RWPE2 (cell line): ENCODE data around the gene ARMH1.

Source experiments
- ATAC-seq: fragments of 200-7000 bp; cut with Tn5 transposase; 3 replicates; pipeline ENCODE4 v1.9.1; 2021; ENCODE audit warnings: low read depth
- DNase-seq: peaks from one replicate; pipeline ENCODE4 v3.0.0-alpha.2; 2020; ENCODE audit warnings: low spot score
- H3K27ac ChIP-seq: fragments of 450-650 bp; 2 replicates; pipeline ENCODE4 v1.5.1; 2017; ENCODE audit warnings: mild to moderate bottlenecking; ENCODE audit not compliant: poor library complexity, severe bottlenecking
- H3K27me3 ChIP-seq: fragments of 250-450 bp; sonication (Bioruptor Pico); 2 replicates; pipeline ENCODE4 v1.5.1; 2021; ENCODE audit warnings: mild to moderate bottlenecking, moderate library complexity; ENCODE audit not compliant: insufficient read depth, poor library complexity, severe bottlenecking
- H3K36me3 ChIP-seq: fragments of 250-450 bp; sonication (Bioruptor Pico); 2 replicates; pipeline ENCODE4 v1.5.1; 2020; ENCODE audit warnings: low read depth, mild to moderate bottlenecking, moderate library complexity
- H3K4me1 ChIP-seq: fragments of 250-450 bp; sonication (Bioruptor Pico); 2 replicates; pipeline ENCODE4 v1.5.1; 2021; ENCODE audit warnings: mild to moderate bottlenecking, moderate library complexity; ENCODE audit not compliant: insufficient read depth, poor library complexity, severe bottlenecking
- H3K4me3 ChIP-seq: fragments of 250-450 bp; sonication (Bioruptor Pico); 2 replicates; pipeline ENCODE4 v1.5.1; 2021; ENCODE audit warnings: mild to moderate bottlenecking, moderate library complexity; ENCODE audit not compliant: severe bottlenecking
- H3K9me3 ChIP-seq: fragments of 250-450 bp; sonication (Bioruptor Pico); 2 replicates; pipeline ENCODE4 v1.5.1; 2021; ENCODE audit warnings: mild to moderate bottlenecking, moderate library complexity; ENCODE audit not compliant: severe bottlenecking
- TF ChIP-seq, protein P1 (sequence below): fragments of 450-650 bp; IDR thresholded peaks from one replicate; pipeline ENCODE4 v1.5.1; 2017; ENCODE audit warnings: mild to moderate bottlenecking, moderate library complexity; ENCODE audit not compliant: poor library complexity, severe bottlenecking

The ARMH1 gene

GRCh38 chr1:44641126-44642102 is 33.1 kb upstream of the ARMH1 start:
- H3K4me1 ChIP-seq, result peaks cover 6% of the 10 kb centered on the region
- no peak overlapping the region for H3K4me3 ChIP-seq
- TF ChIP-seq, protein P1, sequence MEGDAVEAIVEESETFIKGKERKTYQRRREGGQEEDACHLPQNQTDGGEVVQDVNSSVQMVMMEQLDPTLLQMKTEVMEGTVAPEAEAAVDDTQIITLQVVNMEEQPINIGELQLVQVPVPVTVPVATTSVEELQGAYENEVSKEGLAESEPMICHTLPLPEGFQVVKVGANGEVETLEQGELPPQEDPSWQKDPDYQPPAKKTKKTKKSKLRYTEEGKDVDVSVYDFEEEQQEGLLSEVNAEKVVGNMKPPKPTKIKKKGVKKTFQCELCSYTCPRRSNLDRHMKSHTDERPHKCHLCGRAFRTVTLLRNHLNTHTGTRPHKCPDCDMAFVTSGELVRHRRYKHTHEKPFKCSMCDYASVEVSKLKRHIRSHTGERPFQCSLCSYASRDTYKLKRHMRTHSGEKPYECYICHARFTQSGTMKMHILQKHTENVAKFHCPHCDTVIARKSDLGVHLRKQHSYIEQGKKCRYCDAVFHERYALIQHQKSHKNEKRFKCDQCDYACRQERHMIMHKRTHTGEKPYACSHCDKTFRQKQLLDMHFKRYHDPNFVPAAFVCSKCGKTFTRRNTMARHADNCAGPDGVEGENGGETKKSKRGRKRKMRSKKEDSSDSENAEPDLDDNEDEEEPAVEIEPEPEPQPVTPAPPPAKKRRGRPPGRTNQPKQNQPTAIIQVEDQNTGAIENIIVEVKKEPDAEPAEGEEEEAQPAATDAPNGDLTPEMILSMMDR, result no peak
- H3K27ac ChIP-seq, result no peak overlapping the region
- H3K27me3 ChIP-seq, result no peaks in the 10 kb centered on the region
- peaks cover 93% of the 10 kb centered on the region for H3K36me3 ChIP-seq
- DNase-seq (no peak), ATAC-seq (no peak)
- no peaks in the 10 kb centered on the region for H3K9me3 ChIP-seq

DNA sequence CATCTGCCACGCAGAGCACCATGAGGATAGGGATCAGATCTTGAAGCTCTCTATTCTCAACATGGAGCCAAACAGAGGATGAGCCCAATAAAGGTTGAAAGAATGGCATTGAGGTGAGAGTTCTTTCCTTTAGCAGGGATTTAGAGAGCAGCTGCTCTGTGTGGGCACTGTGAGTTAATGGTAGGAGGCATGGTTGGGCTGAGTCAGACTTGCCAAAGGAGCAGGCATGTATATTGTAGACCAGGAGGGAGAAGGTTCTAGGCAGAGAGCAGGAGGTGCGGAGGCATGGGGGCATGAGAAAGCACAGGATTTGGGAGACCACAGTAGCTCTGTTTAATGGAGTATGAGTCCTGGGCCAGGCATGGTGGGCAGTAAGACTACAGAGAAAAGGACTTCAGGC is 32.3 kb upstream of the ARMH1 start:
- H3K4me1 ChIP-seq, result no peaks in the 10 kb centered on the region
- no peak overlapping the region for H3K4me3 ChIP-seq
- peaks cover 91% of the 10 kb centered on the region for H3K36me3 ChIP-seq
- DNase-seq (no peak), ATAC-seq (no peak)
- no peak overlapping the region for H3K27ac ChIP-seq
- no peaks in the 10 kb centered on the region for H3K27me3 ChIP-seq
- TF ChIP-seq, protein P1, result no peak
- no peaks in the 10 kb centered on the region for H3K9me3 ChIP-seq

DNA sequence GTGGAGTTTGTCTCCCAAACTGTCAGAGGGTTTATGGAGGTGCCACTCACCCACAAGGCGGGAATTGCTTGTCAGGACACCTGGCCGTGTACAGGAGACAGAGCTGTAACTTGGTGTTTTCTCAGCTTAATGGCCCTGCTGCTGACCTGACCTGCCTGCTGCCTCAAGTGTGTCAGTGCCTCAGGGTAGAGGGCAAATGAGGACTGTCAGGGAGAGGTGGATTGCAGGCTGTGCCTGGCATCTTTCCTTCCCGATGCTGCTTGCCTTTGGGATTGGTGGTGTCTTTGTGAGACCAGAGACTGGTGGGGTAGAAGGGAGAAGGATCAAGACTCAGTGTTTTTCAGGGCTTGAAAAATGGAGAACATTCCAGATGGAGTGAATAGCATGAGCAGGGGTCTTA is 31.6 kb upstream of the ARMH1 start:
- Histone ChIP-seq H3K27ac (no peak overlapping the region), H3K9me3 (no peaks in the 10 kb centered on the region), H3K4me1 (no peaks in the 10 kb centered on the region), H3K4me3 (no peak overlapping the region), H3K36me3 (peaks cover 85% of the 10 kb centered on the region), H3K27me3 (no peaks in the 10 kb centered on the region)
- TF ChIP-seq, protein P1, result no peak
- ATAC-seq (no peak), DNase-seq (no peak)

DNA sequence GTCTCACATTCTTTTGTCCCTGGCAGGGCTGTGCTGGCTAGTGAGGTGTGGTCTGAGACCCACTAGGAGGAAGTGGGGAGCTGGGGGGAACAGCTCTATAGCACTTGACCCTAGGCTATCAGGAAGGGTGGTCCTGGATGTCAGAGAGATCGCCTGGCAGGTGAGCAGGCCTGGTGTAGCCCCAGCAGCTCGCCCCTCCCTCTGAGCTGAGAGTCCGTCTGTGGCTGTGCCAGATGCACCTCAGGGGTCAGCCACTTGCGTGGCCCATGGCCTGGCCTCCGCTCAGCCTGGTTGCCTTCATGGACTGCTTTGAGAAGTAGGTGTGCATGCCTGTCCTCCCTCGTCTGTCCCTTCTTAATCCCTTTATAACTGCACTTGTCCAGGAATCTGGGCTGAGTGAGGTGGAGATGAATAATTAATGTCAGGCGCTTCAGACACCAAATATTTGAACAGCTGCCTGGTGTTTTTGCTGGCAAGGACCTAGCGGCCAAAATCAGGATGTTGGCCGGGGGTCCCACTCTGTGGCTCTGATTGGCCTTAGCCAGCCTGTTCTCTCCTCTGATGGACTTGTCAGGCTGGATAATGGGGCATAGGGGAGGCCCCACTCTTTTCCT is 30.7 kb upstream of the ARMH1 start:
- Histone ChIP-seq H3K27ac (no peak overlapping the region), H3K4me3 (no peak overlapping the region), H3K36me3 (peaks cover 85% of the 10 kb centered on the region), H3K27me3 (no peaks in the 10 kb centered on the region), H3K9me3 (no peaks in the 10 kb centered on the region), H3K4me1 (no peaks in the 10 kb centered on the region)
- ATAC-seq (no peak), DNase-seq (no peak)
- TF ChIP-seq, protein P1, result no peak

GRCh38 chr1:44644806-44645205 is 29.7 kb upstream of the ARMH1 start:
- TF ChIP-seq, protein P1, result no peak
- H3K4me3 ChIP-seq, result no peak overlapping the region
- no peak overlapping the region for H3K27ac ChIP-seq
- peaks cover 84% of the 10 kb centered on the region for H3K36me3 ChIP-seq
- no peaks in the 10 kb centered on the region for H3K4me1 ChIP-seq
- no peaks in the 10 kb centered on the region for H3K27me3 ChIP-seq
- DNase-seq (no peak), ATAC-seq (no peak)
- no peaks in the 10 kb centered on the region for H3K9me3 ChIP-seq
